GM19463 (cell line): Measurements from ENCODE around the gene C13orf46.

Source experiments
- ATAC-seq: cut with Tn5 transposase; IDR thresholded peaks from one replicate; pipeline ENCODE4 v1.9.1; 2021; ENCODE audit warnings: mild to moderate bottlenecking, moderate library complexity; ENCODE audit not compliant: unreplicated experiment

The C13orf46 gene

GRCh38 chr13:113927661-113928581, 46.0 kb downstream of the C13orf46 start:
- ATAC-seq: no peak

GRCh38 chr13:113926951-113927660, 46.8 kb downstream of the C13orf46 start:
- no peak for ATAC-seq

DNA sequence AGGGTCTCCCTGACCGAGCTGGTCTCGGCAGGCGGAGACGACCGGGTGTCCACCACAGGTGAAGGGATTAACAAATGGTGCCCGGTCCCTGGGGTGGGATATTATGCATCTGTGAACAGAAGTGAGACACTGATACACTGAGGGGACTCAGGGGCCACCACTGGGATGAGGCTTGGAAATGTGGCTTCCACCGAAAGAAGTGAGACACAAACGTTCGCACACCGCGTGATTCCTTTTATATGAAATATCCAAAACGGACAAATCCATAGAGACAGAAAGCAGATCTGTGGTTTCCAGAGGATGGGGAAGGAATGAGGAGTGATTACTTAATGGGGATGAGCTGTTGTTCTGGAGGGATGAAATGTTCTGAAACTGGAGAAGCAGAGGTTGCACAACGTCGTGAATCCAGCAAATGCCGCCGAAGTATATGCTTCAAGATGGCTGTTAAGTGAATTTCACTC, 47.5 kb downstream of the C13orf46 start:
- ATAC-seq: no peak

- no peak for ATAC-seq
Measured at GRCh38 chr13:113924184-113924901, 49.5 kb downstream of the C13orf46 start.

GRCh38 chr13:113923376-113924063, 50.4 kb downstream of the C13orf46 start:
- ATAC-seq: no peak

DNA sequence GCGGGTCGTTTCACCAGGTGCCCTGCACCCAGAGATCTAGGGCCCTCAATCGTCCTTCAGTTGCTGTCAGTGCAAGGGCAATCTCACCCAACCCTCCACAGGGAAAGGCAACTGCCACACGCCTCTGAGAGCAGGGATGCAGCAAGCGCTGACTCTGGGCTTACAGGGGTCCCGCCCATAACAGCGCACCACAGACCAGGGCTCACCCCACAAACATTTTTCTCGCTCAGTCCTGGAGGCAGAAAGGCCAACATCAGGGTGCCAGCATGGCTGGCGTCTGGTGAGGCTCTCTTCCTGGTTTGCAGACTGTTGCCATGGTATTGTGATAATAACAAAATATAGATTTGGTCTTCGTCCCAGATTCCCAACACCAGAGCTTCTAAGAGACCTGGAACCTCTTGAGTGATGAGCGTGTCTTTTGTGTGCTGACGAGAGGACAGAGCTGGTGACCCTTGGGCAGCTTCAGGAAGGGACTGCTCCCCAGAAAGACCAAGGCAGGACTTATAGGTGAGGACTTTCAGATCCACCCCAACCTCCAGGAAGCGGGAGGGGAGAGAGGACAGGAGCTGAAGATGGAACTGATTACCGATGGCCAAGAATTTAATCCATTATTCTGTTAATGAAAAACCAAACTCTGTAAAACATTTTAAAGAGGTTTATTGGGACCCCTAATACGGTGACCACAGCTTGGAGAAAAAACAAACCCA, 51.3 kb downstream of the C13orf46 start:
- no peak for ATAC-seq

DNA sequence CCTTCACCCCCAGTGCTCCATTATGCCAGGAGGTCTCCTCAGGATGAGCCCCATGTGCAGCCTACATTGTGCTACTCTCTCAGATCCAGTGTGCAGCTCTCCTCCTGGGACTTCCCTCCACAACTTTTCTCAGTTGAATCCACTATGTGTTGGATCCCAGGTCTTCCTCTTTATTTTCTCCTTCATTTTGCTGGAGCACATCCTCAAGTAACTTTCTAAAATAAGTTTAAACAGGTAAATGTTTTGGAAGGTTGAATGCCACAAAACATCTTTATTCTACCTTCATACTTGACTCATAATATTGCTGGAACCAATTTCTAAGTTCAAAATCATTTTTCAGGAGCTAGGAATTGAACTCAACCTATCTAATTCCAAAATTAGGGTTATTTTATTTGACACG, 52.1 kb downstream of the C13orf46 start:
- ATAC-seq: no peak

DNA sequence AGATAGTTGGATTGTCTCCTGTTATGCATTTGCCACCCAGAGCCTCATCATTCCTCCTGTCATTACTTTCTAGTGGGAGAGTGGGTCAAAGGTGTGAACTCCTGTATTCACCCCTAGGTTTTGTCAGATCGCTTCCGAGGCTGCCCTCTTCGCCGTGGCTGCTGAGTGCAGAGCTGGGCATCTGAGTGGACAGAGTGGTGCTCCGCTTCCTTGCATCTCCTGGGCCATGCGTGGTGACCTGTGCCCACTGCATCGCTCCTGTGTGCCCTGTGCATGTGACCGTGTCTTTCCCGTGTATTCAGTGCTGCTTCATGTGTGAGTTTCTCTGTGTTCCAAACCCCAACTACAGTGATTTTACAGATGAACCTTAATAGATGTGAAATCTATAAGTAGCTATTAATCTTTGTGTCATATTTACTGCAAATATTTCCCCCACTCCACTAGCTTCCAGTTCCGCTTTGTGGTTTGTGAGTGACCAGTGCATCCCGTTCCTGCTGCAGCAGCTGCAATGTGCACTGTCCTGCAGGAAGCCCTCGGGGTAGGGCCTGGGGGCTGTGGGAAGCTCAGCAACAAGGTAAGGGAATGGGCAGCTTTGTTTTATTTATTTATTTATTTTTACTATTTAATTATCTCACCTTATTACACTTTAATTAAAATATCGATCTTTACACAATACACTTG, 53.1 kb downstream of the C13orf46 start:
- ATAC-seq: no peak

DNA sequence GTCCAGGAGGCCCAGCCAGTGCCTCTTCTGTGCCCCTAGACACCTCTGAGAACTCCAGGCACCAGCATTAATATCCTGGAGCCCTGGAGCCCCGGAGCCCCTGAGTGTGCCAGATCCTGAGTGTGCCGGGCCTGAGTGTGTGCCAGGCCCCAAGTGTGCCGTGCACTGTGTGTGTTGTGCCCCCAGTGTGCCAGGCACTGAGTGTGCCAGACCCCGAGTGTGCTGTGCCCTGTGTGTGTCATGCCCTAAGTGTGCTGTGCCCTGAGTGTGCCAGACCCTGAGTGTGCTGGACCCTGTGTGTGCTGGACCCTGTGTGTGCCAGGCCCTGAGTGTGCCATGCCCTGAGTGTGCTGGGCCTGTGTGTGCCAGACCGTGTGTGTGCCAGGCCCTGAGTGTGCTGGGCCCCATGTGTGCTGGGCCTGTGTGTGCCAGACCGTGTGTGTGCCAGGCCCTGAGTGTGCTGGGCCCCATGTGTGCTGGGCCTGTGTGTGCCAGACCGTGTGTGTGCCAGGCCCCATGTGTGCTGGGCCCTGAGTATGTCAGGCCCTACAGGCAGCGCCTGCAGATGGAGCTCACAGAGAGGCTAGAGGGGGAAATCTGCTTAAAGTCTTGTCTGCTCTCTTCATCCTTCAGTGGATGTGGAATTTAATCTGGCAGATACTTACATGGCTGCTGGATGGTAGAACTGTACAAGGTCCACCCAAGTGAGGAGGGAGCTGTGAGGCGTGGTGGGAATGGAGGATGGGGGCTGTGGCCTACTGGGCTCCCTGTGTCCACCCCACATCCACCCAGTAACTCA, 53.9 kb downstream of the C13orf46 start:
- no peak for ATAC-seq

DNA sequence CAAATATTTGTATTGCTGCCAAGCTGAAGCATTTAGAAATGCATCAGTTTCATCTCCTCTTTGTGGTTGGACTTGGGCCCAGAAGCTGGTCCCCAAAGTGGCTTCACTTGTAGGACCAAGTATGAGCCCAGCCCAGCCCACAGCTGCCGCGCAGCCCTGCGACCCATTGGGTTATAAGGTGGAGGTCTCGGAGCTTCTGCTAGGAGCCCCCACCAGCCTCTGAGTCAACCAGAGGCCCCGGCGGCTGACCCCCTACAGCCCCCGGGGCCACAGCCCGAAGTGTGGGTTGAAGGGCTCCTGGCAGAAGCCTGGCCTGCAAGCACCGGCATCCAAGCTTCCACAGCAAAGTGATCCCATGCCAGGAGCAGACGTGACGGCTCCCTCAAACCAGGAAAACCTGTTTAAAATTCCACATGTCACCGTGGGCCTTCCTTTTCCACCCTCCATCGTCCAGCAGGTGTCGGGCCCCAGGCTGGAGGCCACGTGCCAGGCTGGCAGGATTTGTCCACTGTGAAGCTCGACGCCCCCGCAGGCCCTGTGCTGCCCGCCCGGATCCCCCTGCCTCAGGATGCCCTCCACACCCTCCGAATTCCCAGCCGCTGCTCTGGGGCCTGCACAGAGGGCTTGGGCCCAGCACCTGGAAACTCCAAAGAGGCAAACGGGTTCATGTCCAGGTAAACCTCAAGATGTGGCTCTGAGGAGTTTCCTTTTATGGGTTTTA, 54.7 kb downstream of the C13orf46 start:
- ATAC-seq: no peak

- ATAC-seq: no peak
Measured at GRCh38 chr13:113918580-113918979, 55.3 kb downstream of the C13orf46 start.

GRCh38 chr13:113917594-113918371, 56.1 kb downstream of the C13orf46 start:
- no peak for ATAC-seq

GRCh38 chr13:113917096-113917495, 56.8 kb downstream of the C13orf46 start:
- no peak for ATAC-seq

DNA sequence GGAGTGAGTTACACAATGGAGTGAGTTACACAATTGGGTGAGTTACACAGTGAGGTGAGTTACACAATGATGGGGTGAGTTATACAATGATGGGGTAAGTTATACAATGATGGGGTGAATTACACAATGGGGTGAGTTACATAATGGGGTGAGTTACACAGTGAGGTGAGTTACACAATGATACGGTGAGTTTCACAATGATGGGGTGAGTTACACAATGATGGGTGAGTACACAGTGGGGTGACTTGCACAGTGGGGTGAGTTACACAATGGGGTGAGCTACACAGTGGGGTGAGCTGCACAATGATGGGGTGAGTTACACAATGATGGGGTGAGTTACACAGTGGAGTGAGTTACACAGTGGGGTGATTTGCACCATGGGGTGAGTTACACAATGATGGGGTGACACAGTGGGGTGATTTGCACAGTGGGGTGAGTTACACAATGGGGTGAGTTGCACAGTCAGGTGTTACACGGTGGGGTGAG, 57.5 kb downstream of the C13orf46 start:
- ATAC-seq: no peak

DNA sequence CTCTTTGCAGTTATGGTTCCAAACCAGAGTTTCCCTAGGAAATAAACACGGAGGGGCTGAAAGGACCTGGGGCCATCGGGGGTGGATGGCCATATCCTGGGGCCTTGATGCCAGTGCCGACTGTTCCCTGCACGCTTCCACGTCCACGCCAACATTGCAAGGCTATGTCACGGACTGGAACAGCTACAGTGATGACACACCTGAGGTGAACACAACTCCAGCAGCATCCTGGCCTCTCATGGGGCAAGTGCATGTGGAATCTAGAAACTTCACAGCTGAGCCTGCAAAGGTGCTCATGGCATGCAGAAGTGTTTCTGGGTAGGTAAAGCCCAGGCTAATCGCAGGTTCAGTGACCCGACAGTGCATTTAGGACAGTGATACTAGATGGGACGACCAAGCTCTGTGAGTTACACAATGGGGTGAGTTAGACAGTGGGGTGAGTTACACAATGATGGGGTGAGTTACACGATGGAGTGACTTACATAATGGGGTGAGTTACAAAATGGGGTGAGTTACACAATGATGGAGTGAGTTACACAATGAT, 58.0 kb downstream of the C13orf46 start:
- ATAC-seq: no peak

DNA sequence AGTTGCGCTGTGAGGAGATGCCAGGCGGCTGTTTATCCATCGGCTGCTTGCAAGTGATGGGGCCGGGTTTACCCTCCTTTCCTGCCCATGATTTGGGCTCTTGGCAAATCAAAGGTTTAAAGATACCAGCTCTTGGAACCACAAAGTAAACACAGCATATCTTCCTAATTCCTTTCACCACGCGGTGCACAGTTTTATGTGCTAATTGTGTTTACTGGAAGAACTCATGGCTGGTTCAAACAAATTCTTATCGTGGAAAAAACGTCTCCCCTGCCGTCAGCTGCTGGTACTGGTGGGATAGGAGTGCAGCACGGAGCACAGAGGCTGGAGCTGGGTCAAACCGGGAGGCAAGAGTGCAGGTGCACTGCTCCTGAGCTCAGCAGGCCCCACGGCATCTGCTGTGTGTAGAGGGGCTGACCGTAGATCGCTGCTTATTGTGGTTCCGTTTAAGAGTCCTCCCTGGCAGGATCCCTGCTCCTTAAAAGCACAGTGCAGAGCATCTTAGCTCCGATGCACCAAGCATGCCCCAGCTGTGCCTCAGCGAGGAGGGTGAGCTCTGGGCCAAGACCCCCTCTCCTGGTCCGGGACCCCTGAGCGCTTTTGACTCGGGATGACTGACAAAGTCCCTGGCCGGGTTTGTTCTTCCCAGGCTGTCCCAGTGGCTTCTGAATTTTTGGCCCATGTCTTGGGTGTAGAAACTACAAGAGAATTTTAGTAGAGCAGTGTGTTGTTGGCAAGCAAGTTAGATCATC, 58.7 kb downstream of the C13orf46 start:
- ATAC-seq: no peak
